ENCODE data around the gene TRAK2.
A peak's percentile ranks its signal among the peaks of the same experiment; 100 is the strongest.
"Not testable (repeated sequence)": the region's sequence is repeated elsewhere in the genome, so short reads cannot be mapped to it uniquely, and the experiment has no call there.

Gene TRAK2

DNA sequence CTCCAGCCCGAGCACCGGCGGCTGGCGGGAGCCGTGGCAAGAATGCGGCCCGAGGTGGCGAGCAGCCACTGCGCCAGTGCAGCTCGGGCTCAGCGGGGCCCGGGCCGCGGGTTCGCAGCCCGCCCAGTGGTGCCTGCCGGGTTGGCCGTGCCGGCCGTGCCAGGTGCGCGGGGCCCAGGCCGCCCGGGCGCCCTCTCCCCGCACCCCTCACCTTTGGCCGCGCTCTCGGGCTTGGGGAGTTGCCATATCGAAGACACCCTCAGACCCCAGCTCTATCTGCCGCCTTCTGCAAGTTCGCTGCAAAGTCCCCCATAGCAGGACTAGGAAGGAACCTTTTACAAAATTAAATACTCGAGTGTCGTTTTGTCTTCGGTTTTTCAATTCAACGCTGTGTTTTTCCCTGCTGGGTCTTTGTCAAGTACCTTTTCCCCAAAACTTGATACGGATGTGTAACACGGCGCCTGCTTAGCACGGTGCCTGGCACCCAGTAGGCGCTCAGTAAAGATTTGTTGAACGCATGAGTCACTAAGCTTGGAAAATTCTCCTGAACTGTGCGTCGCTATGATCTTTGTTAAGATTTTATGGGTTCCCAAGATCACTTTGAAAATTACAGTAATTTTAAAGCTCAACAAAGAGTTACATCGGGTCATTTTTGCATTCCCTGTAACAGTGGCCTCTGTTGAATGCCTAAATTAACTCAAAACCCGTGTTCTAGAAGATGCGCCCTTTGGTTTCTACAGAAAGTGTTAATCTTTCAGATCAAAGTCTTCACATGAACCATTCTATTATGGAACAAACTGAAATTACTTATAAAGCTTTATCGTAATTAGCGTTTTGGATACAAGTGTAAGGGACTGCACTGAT is 1.0 kb upstream of the TRAK2 start:
- DNase-seq (ENCODE audit: low read depth) = no peak

DNA sequence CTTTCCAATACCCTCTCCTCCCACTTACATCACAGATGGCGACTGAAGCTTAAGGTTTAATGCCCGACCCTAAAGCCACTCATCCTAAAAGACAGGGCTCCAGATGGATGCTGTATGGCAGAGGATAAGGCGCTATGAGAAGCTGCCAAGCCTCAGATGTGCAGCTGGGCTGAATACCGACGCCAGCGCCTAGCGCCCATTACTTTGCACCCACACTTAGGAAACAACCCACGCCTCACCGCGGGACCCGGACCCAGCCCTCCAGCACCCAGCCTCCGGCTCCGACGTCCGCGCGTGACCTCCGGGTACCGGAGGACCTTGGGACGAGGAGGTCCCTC is 335 bp downstream of the TRAK2 start:
- no peak for DNase-seq (ENCODE audit: low read depth)

DNA sequence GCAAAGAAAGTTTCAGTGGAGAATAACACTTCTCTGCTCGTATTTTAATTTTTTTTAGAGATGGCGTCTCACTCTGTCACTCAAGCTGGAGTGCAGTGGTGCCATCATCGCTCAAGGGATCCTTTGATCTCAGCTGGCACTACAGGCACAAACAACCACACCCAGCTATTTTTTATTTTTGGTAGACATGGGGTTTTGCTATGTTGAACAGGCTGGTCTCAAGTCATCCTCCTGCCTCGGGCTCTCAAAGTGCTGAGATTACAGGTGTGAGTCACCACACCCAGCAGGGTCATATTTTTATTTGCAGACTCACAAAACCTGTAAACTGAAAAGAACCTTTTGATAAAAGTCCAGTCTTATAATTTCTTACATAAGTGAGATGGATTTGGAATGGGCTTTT is 2.6 kb downstream of the TRAK2 start:
- no peak for DNase-seq (ENCODE audit: low read depth)

DNA sequence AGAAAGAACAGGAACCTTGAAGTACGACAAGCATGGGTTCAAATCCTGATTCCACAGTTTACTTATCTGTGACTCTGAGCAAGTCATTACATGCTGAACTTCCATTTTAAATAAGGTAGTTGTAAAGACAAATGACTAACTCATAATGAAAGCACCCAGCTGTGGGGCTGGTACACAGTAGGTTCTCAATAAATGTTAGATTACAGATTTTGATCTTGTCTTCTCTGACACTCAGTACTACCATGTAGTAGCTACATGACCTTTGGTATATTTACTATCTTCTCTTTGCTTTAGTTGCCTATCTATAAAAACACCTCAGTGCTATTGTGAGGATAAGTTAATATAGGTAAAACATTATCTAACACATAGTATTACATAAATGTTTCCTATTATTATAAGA is 3.2 kb downstream of the TRAK2 start:
- DNase-seq (ENCODE audit: low read depth) = no peak

DNA sequence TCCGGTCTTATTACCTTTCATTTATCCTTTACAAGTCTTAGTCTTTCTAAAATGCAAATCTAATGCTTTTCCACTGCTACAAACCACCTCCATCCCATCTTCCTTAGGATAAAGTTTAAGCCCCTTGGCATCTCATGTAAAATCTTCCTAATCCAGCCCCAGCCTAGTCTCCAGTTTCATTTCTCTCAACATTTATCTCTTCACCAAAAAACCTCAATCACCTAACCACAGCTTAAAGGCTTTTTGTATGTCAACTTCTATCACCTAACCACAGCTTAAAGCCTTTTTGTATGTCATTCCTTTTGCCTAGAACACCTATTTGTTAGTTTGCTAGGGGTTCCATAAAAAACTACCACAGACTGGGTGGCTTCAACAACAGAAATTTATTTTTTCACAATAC is 4.2 kb downstream of the TRAK2 start:
- DNase-seq (ENCODE audit: low read depth) = no peak

DNA sequence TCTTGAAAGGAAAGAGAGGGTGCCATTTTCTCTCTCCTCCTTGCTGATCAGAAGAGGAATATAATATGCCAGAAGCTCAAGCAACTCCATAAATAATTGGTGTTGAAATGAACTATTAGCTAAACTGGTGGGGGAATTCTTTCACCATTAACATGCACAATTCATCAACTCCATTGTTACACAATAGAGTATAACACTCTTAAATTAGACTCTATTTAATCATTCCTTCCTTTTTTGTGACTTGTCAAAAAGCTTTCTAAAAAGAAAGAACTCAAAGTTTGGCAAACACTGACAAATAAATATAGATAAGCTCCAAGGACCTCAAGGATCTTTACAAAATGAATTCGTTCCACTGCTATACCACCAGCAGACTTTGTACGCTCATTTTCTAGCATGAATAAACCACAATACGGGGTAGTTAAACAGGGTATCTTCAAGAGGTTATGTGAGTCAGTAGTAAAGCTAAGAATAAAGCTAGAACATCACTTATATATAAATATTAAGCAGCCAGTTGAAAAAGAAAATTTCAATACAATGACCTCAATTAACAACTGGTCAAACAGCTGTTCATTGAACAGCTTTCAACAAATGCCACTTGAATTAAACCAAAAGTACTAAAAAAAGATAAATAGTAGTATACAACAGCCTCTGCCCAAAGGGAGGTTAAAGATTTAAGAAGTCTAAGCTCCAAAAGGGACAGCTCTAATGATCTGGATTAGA is 6.4 kb downstream of the TRAK2 start:
- DNase-seq (ENCODE audit: low read depth) = no peak

DNA sequence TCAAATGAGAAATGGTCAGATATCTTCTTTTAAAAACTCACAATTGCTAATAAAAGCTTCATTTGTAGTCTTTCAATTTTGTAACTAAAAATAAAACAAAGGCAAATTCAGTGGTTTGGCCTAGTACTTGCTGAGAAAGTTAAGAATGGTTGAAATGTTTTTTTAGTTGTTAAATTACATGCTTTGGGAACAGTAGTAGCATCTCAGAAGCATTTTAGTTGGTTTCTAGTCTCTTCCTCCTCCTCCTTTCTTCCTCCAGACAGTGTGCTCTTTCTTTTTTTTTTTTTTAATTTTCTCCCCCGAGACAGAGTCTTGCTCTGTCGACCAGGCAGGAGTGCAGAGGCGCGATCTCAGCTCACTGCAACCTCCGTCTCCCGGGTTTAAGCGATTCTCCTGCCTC is 9.8 kb downstream of the TRAK2 start:
- no peak for DNase-seq (ENCODE audit: low read depth)

DNA sequence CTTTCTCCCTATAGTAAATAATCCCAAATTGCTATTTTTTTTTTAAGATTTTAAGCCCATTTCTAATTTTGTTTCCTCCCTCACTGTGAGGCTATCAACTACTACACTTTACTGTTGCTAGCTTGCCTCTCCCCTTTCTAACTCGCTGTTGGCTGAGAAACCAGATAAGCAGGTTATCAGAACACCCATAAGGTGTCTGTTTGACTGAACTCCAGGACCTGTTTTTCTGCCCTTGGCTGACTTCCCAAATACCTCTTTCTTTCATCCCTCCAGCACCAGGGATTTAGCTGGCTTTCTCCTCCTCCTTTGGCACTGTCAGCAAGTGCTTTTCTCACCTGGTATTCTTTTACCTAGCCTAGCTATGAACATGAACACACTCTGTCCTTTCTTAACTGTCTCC is 11.1 kb downstream of the TRAK2 start:
- no peak for DNase-seq (ENCODE audit: low read depth)

DNA sequence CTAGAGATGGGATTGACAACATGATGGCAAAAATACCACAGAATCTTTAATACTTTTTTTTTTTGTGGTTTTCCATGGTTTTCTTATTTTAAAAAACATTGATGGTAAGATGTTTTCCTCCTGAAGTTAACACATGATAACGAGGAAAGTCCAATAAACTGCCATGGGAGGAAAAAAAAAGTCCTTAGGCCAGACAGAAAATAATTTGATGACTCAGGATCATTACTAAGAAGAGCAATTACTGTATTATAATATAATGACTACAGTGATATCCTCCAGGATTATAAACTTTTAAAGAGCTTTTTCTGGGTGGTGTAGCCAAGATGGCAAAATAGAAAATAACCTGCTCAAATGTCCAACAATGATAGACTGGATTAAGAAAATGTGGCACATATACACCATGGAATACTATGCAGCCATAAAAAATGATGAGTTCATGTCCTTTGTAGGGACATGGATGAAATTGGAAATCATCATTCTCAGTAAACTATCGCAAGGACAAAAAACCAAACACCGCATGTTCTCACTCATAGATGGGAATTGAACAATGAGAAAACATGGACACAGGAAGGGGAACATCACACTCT is 11.8 kb downstream of the TRAK2 start:
- not testable (repeated sequence) for DNase-seq (ENCODE audit: low read depth)

DNA sequence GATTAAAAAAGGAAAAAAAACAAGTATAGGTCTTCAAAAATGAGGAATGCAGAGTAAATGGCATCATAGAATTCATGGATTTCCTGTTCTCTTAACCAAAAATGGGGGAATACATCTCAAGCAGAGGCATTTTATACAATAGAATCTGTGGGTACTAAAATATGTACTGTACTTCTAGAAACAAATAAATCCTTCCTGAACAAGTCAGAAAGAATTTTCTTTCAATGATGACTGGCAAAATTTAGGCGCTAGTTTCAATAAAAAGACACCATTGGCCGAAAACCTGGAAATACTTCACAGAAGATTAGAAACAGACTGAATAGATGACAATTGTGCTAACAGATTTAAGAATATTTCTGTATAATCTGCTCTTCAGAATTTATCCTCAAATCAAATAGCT is 15.1 kb downstream of the TRAK2 start:
- no peak for DNase-seq (ENCODE audit: low read depth)

DNA sequence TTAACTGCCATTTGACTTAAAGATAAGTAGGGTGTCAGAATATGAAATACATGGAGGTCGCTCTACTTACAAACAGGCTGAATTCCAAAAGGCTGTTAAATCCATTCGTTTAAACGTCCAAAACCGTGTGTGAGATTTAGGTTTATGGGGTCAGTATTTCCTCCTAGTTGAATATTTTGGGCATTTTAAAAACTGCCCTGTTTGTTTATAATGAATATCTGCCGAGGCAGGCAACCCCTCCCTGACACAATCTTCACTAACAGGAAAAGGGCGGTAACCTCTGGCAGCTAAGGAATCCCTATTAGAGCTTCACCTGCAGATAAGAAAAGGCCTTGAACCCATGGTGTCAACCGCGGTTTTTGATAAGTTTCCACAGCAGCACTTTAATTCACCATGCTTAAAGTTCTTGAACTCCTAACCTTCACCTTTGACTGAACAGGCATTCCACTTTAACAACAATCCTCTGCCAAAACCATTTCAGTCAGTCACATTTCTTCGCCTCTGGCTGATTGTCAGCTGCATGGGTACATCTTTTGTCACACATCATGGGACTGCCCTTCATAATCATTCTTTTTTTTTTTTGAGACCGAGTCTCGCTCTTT is 17.8 kb downstream of the TRAK2 start:
- DNase-seq (ENCODE audit: low read depth) = no peak

DNA sequence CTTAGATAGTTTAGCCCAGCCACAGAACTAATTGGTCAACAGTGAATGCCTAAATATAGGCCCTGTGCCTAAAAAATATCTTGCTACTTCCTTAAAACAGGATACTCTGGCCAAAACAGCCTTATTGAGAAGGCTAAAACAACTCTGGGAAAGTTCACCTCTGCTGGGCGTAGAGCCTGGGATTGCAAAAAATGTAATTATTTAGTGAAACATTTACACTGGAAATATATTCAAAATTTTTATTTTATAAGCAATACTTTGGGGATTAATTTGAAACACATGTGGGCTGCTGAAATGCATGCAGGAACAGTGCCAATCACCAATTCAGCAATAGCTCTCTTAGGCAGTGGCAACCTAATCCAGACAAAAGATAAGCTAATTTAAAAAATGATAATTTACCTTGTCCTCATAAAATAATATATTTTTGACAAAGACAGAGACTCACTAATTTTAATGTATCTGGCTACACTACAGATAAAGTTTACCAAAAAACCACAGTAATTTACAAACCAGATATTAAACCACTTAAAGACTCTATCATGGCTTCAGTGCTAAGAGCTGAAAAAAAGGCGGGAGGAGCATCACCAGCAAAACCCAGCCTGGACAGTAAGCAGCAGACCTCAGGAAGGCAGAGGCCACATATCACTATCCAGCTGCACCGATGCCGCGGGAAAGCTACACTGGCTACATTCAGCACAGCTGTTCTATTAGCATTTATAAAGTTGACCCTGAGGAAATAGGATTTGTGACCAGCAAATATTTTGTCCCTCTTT is 18.5 kb downstream of the TRAK2 start:
- no peak for DNase-seq (ENCODE audit: low read depth)

DNA sequence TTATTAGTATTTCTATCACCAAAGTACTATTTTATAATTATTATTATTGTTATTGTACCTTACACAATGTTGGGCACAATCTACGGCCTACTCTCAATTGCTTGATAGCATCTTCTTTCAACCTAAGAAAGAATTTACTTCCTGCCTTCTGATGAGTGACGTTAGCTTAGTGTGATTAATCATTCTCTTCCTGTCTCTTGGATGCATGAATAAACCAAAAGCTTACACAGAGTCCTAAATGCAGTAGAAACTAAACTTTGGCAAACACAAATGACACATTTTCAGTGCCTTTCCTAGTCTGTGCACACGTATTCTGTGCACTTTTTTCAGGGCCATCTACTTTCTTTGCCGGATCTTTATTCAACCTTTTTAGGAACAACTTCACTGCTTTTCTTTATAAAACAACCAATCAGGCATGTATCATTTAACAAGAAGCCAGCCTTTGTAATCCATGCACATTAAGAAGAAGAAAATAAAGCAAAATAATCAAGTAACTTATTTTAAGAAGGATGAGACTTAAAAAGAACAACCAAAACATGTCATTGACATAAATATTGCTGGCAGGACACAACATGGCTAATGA is 19.1 kb downstream of the TRAK2 start:
- DNase-seq (ENCODE audit: low read depth) = peak; percentile 85

DNA sequence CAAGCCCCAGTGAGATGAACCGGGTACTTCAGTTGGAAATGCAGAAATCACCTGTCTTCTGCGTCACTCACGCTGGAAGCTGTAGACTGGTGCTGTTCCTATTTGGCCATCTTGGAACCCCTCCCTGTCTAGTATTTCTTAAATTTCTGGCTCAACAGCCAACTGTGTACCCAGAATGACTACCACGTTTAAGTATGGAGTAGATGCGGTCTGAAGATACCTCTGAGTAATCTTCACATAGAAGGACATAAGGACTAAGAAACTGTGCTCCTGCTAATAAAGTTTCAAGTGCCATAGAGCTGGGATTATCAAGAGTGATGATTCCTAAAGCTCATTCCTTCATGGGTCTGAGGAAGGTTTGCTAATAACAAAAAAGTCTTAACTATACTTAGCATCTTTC is 20.4 kb downstream of the TRAK2 start:
- DNase-seq (ENCODE audit: low read depth) = no peak

DNA sequence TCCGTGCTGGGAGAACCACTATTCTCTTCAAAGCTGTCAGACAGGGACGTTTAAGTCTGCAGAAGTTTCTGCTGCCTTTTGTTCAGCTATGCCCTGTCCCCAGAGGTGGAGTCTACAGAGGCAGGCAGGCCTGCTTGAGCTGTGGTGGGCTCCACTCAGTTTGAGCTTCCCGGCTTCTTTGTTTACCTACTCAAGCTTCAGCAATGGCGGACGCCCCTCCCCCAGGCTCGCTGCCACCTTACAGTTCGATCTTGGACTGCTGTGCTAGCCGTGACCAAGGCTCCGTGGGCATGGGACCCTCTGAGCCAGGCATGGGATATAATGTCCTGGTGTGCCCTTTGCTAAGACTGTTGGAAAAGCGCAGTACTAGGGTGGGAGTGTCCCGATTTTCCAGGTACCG is 20.9 kb downstream of the TRAK2 start:
- DNase-seq (ENCODE audit: low read depth) = not testable (repeated sequence)

DNA sequence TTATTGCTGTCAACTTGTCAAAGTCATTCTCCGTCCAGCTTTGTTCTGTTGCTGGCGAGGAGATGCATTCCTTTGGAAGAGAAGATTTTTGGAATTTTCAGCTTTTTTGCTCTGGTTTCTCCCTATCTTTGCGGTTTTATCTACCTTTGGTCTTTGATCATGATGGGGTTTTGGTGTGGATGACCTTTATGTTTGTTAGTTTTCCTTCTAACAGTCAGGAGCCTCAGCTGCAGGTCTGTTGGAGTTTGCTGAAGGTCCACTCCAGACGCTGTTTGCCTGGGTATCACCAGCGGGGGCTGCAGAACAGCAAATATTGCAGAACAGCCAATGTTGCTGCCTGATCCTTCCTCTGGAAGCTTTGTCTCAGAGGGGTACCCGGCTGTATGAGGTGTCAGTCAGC is 21.4 kb downstream of the TRAK2 start:
- DNase-seq (ENCODE audit: low read depth) = not testable (repeated sequence)

DNA sequence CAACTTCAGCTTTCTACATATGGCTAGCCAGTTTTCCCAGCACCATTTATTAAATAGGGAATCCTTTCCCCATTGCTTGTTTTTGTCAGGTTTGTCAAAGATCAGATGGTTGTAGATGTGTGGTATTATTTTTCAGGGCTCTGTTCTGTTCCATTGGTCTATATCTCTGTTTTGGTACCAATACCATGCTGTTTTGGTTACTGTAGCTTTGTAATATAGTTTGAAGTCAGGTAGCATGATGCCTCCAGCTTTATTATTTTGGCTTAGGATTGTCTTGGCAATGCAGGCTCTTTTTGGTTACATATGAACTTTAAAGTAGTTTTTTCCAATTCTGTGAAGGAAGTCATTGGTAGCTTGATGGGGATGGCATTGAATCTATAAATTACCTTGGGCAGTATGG is 22.9 kb downstream of the TRAK2 start:
- not testable (repeated sequence) for DNase-seq (ENCODE audit: low read depth)

DNA sequence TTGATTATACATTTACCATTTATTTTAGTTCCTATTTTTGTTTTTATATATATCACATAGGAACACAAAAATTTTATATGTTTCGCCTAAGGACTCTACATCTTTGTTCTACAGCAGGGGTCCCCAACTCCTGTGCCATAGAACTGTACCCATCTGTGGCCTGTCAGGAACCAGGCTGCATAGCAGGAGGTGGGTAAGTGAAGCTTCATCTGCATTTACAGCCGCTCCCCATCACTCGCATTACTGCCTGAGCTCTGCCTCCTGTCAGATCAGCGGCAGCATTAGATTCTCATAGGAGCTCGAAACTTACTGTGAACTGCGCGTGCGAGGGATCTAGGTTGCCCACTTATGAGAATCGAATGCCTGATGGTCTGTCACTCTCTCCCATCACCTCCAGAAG is 25.3 kb downstream of the TRAK2 start:
- no peak for DNase-seq (ENCODE audit: low read depth)

DNA sequence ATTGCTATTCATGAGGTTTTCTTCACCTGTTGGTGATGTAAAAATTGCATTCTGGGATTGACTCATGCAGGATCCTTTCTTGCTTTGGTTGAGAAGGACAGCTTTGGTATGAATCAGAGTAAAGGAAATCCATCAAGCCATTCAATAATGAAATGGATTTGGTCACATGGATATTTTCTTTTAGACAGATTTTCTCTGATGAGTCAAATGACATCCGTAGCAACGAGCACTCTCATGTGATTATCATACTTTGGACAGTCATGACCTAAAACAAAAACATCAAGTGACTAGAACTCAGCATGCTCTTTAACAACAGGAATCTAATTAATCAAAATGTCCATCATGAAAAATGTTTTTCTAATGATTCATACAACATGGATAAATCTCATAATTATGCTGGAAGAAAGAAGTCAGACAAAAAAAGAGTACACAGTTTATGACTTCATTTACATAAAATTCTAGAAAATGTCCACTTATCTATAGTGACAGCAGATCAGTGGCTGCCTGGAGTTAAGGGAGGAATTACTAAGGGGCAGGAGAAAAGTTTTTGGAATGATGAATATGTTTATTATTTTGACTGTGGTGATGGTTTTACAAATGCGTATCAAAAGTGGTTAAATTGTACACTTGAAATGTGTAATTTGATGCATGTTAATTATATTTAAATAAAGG is 30.7 kb downstream of the TRAK2 start:
- DNase-seq (ENCODE audit: low read depth) = peak; percentile 79

DNA sequence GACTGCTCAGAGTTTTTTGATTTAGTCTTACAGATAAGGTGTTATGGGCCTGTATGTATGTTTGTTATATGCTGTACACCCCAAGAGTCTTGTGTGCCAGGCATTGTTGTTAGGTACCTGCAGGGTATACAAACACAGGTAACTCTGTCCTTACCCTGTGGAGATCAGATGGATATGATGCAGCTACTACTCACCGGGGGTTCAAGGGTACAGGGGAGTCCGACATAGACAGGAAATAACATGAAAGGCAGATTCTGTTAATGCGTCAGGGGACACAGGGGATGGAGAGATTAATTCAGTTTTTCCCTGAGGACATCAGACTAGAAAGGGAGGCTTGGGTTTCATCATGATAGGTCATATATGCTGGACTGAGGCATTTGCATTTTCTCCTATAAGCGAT is 31.3 kb downstream of the TRAK2 start:
- no peak for DNase-seq (ENCODE audit: low read depth)

DNA sequence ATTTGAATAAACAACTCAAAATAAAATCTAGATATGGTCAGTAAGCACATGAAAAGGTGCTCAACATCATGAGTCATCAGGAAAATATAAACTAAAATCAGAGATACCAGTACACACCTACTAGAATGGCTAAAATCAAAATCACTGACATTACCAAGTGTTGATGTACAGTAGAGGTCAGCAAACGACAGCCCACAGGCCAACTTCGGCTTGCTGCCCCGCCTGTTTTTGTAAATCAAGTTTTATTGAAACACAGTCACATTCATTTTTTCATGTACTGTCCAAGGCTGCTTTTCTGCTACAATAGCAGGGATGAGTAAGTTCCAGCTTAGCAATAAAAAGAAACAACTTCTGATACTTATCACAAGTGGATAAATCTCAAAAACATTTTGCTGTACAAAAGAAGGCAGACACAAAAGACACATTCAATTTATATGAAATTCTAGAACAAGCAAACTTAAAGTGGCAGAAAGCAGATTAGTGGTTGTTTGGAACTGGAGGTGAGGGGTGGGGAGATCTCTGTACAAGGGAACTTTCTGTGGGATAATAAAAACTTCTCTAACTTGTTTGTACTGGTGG is 32.1 kb downstream of the TRAK2 start:
- no peak for DNase-seq (ENCODE audit: low read depth)

Measured in iris pigment epithelial cell (primary cell).